Activated CD4-positive, alpha-beta T cell treated with anti-CD3 and anti-CD28 coated beads, Interleukin-2, amount 10 ng/mL, durations not matched to agents 24 days and 14 days (primary cell): ENCODE data around the gene DDHD1. TPM values are rescaled to one million over a fixed set of nuclear protein-coding genes. Genes with fewer than 3 reads are reported as not detected.
A peak's percentile ranks its signal among the peaks of the same experiment; 100 is the strongest.

Experiments used
- DNase-seq: peaks from one replicate; pipeline ENCODE4 v3.0.0; 2022
- H3K27ac Mint-ChIP-seq: one replicate; pipeline ENCODE4 v1.8.0; 2022; ENCODE audit warnings: mild to moderate bottlenecking, mixed read lengths
- H3K27me3 Mint-ChIP-seq: one replicate; pipeline ENCODE4 v1.8.0; 2022; ENCODE audit warnings: mixed read lengths
- H3K36me3 Mint-ChIP-seq: one replicate; pipeline ENCODE4 v1.8.0; 2022; ENCODE audit warnings: low read depth, mild to moderate bottlenecking, mixed read lengths
- H3K4me1 Mint-ChIP-seq: one replicate; pipeline ENCODE4 v1.8.0; 2021; ENCODE audit warnings: mixed read lengths
- H3K4me3 Mint-ChIP-seq: one replicate; pipeline ENCODE4 v1.8.0; 2022; ENCODE audit warnings: mild to moderate bottlenecking, moderate library complexity, mixed read lengths
- H3K9me3 Mint-ChIP-seq: one replicate; pipeline ENCODE4 v1.8.0; 2021; ENCODE audit warnings: mixed read lengths
- intact Hi-C: fragments of 100-400 bp; cut with micrococcal nuclease; formaldehyde crosslinking; loops from one replicate; pipeline ENCODE4 v1.15.1; 2023
- total RNA-seq: library from RNA; stranded (reverse); gene quantifications from 2 replicates; pipeline ENCODE4 v1.2.3, GENCODE V29; 2022

Gene DDHD1
- total RNA-seq, 1 donor from 2014 or later: 70.2 TPM

DNA sequence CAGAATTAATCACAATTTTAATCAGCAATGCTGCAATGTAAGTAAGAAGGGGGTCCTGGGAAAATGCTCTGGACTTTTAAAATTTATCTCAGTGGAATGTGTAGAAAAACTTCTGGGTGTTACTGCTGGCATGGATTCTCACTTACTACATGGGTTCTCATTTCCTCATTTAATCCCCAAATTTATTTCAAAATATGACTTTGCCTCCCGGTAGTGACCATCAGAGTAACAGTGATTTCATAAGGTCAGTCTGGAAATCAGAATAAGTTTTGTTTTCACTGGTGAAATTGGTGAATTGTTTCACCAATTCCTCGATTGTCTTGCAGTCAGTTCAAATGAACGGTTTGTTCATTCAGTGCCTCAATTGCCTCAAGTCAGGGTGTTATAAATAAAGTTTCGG lies 22.3 kb upstream of the DDHD1 start:
- Mint-ChIP-seq H3K4me1 (peaks cover 9% of the 10 kb centered on the region), H3K36me3 (no peaks in the 10 kb centered on the region), H3K27me3 (peaks cover 1% of the 10 kb centered on the region)

DNA sequence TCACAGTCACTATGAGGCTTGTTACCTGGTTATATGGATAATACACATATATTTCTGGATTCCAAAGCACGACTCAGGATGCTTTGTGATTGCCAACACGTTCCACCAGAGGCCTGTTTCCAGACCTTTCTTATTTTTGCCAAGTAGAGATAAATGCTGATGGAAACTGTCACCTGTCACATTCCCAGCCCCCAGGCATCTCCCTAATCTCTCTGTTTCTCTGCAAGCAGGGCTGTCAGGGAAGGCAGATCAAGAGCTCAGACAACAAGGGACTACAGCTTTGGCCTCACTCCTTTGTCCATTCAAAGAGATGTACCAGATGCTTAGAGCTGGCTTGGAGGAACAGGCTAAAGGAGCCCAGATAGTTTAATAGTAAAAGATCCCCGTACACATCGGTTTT lies 21.8 kb upstream of the DDHD1 start:
- no peak overlapping the region for H3K27ac Mint-ChIP-seq

More for the DNA sequence above, 22.3 kb upstream of the DDHD1 start:
- Mint-ChIP-seq H3K27ac (no peak overlapping the region), H3K9me3 (peaks cover 12% of the 10 kb centered on the region), H3K4me3 (no peak overlapping the region)
- intact Hi-C loops: no loop called here
- DNase-seq: no peak

DNA sequence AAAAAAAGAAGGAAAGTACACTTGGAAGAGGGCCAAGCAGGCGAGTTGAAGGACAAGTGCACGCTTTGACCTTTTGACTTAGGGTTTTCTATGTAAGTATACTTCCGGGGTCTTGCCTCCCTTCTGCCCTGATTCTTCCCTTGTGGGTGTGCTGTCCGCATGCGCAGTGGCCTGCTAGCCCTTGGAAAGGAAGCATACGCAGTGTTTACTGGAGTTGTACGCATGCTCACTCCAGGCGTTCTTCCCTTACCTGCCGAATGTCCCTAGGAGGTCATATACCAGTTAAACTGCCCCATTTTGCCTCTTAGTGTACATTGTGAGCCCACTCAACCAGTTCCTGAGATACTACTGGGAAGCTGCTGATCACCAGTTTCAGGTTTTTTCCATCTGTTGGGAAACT lies 15.7 kb upstream of the DDHD1 start:
- intact Hi-C loops: no loop called here
- Mint-ChIP-seq H3K4me3 (no peak overlapping the region), H3K9me3 (peaks cover 4% of the 10 kb centered on the region), H3K4me1 (peaks cover 8% of the 10 kb centered on the region), H3K27me3 (no peaks in the 10 kb centered on the region), H3K27ac (no peak overlapping the region), H3K36me3 (peaks cover 3% of the 10 kb centered on the region)
- DNase-seq: no peak

More for the DNA sequence above, 21.8 kb upstream of the DDHD1 start:
- no peak for DNase-seq
- Mint-ChIP-seq H3K27me3 (peaks cover 1% of the 10 kb centered on the region), H3K9me3 (peaks cover 12% of the 10 kb centered on the region), H3K36me3 (no peaks in the 10 kb centered on the region), H3K4me3 (no peak overlapping the region), H3K4me1 (peaks cover 5% of the 10 kb centered on the region)
- intact Hi-C loops: no loop called here

DNA sequence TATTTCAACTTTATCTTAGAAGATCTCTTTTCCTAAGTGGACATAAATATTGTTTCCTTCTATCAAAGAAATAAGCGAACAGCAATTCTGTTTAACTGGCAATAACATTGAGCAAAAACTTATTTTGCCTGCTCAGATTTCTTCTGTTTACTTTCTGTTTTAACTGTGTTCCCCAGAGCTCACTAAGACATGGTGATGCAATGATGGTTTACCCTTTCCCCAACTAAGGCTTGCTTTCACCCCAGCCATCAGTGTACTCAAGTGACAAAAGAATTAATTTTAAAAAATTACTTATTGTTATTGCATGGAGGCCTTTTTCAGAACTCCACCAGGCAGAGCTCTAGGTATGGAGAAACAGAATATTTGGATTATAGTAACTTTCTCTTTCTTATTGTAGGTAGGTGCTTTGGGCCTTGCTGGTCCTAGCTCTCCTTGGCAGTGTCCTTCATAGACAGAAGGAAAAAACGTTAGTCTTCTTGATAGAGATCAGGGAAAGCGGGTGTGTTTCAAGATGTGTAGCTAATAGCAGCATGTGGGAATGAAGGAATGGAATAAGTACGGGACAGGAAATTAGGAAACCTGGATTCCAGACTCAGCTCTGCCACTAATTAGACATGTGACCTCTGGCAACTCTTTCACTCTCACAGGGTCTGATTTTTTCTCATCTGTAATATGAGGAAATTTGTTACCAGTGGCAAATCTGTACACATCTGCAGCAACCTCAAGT lies 14.6 kb upstream of the DDHD1 start:
- peaks cover 4% of the 10 kb centered on the region for H3K9me3 Mint-ChIP-seq
- H3K27me3 Mint-ChIP-seq: no peaks in the 10 kb centered on the region
- intact Hi-C loops: no loop called here
- H3K4me3 Mint-ChIP-seq: no peak overlapping the region
- peaks cover 3% of the 10 kb centered on the region for H3K36me3 Mint-ChIP-seq
- H3K4me1 Mint-ChIP-seq: peaks cover 8% of the 10 kb centered on the region
- no peak for DNase-seq
- H3K27ac Mint-ChIP-seq: no peak overlapping the region

DNA sequence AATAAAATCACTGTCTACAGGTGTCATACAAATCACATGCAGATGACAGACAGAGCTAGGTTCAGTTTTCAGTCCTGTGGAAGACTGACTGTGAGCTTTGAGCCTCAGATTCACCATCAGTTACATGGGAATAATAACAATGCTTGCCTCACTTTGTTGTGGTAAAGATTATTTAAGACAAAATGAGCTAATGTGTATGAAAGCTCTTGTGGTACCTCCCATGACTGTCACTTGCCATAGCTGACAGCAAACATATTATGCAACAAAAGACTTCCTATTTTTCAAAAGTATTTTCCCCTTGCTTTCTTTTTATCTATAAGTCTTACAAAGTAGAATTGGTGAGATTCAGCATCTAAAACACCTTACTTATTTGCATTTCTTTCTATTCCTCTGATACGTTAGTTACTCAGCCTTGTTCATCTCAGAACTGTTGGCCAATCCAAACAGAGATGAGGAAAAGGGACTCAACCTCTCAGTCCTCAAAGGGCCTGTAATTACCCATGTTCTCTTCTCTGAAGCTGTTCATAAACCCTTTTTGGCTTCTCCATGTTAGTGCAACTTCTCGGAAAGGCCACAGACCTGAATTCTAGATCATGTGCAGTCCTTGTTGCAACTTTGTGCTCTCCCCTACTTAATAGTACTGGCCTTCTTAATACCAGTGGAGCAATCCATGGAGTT lies 8.8 kb upstream of the DDHD1 start:
- Mint-ChIP-seq H3K27ac (no peak overlapping the region), H3K4me3 (no peak overlapping the region), H3K36me3 (peaks cover 3% of the 10 kb centered on the region), H3K9me3 (peaks cover 4% of the 10 kb centered on the region), H3K27me3 (no peaks in the 10 kb centered on the region), H3K4me1 (peaks cover 7% of the 10 kb centered on the region)
- intact Hi-C loops: no loop called here
- no peak for DNase-seq

DNA sequence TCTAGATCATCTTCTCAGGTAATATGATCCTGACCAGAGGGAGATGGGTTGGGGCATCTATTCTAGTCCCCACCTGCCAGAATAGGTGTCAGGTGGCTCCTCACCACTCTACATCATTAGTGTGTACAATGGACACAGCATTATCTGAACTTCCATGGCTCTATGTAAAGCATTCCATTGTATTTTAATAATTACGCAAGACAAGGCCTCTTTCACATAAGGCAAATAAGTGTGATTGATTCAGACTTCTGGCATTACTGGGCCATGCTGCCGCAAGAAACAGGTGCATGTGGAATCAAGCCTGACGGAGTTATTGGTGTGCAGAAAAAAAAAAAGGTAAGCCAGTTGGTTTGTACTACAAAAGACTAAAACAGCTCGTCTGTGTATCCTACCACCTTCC lies 3.1 kb upstream of the DDHD1 start:
- Mint-ChIP-seq H3K4me1 (peaks cover 20% of the 10 kb centered on the region), H3K27ac (no peak overlapping the region), H3K27me3 (no peaks in the 10 kb centered on the region), H3K9me3 (no peaks in the 10 kb centered on the region), H3K4me3 (no peak overlapping the region), H3K36me3 (peaks cover 14% of the 10 kb centered on the region)
- no peak for DNase-seq
- intact Hi-C loops: loop anchor here (10.0 kb wide), 2 partner anchors 461 to 831 kb away; partner anchors contain the start of gene ERO1A

DNA sequence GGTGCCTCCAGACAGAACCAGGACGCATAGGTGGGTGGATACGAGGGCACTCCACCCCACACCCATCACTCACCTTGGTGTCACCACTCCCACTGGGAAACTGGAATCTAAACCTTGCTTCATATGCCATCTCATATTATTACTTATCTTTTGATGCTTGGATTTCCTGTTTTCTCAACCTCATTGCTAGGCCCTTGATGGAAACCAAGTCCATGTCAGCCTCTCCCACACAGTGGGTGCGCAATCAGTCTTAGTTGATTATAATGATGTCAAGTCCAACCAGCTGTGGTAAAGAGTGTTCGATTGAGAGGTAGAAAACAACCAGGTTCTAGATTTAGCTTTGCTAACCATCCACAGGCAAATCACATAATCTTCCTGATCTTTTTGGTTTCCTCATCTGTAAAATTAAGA lies 584 bp upstream of the DDHD1 start:
- intact Hi-C loops: loop anchor here (1.0 to 10.0 kb wide), 6 partner anchors 27 to 829 kb away; partner anchors contain the start of gene ERO1A
- peaks cover 38% of the 10 kb centered on the region for H3K4me1 Mint-ChIP-seq
- DNase-seq: no peak

DNA sequence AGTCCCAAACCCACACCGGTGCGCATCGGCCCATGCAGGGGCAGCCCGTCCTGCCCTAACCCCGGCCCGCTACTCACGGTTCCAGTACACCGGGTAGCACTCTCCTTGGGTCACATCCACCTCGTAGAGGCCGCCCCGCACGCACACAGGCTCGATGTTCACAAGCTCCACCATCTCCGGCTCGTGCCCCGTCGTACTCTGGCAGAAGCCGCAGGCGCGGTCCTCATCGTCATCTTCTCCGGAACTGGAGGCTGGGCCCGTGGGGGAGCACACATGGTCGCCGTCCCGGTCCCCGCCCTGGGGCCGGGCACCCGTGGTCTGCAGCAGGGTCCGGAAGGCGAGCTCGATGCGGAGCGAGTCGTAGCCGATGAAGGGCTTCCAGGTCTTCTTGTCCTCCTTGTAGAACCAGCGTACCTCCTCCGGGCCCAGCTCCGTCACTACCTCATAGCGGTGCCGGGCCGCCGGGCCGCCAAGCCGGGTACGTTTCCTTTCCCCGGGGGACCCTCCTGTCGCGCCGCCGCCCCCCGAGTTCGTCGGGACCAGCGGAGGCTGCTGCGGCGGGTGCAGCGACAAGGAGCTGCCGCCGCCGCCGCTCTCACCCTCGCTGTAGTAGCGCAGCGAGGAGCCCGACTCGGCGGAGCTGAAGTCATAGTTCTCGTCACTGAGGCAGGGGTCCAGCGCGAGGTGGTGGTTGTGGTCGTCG lies 788 bp downstream of the DDHD1 start:
- H3K4me1 Mint-ChIP-seq: peaks cover 52% of the 10 kb centered on the region
- no peaks in the 10 kb centered on the region for H3K27me3 Mint-ChIP-seq
- intact Hi-C loops: loop anchor here (2.0 to 10.0 kb wide), 3 partner anchors 64 to 828 kb away; partner anchors contain the start of gene ERO1A
- peaks cover 31% of the 10 kb centered on the region for H3K36me3 Mint-ChIP-seq
- peak overlapping the region; percentile 100 for H3K4me3 Mint-ChIP-seq
- H3K9me3 Mint-ChIP-seq: no peaks in the 10 kb centered on the region
- DNase-seq: peak; percentile 92
- peak overlapping the region; percentile 99 for H3K27ac Mint-ChIP-seq

More for the DNA sequence above, 584 bp upstream of the DDHD1 start:
- Mint-ChIP-seq H3K27ac (peak overlapping the region; percentile 99), H3K27me3 (no peaks in the 10 kb centered on the region), H3K9me3 (no peaks in the 10 kb centered on the region), H3K36me3 (peaks cover 29% of the 10 kb centered on the region), H3K4me3 (peak overlapping the region; percentile 100)

DNA sequence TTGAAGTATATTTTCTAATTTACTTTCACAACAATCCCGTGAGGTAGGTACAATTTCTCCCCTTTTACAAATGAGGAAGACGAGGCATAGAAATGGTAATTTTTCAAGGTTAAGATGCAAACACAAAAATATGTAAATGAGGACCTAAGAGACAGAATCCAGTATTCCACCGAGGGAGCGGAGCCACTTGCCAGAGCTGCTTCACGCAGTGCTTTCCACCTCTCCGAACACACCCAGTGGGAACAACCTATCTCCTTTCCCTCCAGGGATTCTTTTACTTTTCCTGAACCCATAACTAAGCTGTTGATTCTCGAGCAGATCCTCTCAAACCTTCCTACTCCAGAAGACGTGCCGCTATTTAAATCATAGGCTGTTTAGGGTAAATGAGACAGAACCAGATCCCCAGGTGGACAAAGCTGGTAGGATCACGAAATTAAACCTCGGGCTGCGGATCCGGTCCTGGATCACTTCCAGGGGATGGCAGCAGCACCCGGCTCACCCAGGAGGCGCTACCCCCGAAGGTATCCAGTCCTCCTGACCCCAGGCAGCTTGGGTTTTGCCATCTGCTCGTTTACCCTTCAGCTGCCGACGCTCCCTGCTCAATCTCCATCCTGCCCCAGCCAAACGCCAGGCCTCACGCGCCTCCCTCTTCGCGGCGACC lies 1.5 kb downstream of the DDHD1 start:
- peaks cover 58% of the 10 kb centered on the region for H3K4me1 Mint-ChIP-seq
- peak overlapping the region; percentile 100 for H3K4me3 Mint-ChIP-seq
- no peaks in the 10 kb centered on the region for H3K9me3 Mint-ChIP-seq
- H3K27ac Mint-ChIP-seq: peak overlapping the region; percentile 99
- peaks cover 33% of the 10 kb centered on the region for H3K36me3 Mint-ChIP-seq
- no peaks in the 10 kb centered on the region for H3K27me3 Mint-ChIP-seq
- peak; percentile 81 for DNase-seq
- intact Hi-C loops: loop anchor here (2.0 to 10.0 kb wide), 3 partner anchors 65 to 827 kb away; partner anchors contain the start of gene ERO1A

DNA sequence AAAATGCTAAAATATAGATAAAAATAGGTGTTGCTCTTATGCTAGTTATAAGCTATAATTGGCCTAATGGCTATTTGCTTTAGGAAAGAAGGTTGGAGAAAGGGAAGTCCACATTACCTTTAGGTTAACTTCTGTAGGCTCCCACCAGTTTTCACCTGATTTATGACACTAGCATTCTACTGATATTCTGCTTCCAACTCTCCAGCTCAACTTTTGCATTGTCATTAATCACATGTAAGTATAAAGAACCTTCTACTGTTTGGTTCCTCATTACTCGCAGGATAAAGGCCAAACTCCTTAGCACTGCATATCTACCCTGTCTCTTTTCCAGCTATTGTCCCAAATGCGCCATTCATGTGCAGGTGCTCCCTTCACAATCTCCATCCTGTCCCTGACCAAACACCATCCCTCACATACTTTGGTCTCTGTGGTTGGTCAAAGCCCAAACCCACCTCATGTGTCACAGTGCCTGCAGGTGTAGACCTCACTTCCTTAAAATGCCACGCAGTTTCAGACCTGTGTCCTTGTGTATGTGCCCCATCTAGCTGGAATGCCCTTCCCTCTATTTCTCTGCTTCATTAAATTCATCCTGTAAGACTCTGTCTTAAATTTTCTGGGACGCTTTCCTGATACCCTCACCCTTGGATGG lies 3.3 kb downstream of the DDHD1 start:
- H3K36me3 Mint-ChIP-seq: peaks cover 39% of the 10 kb centered on the region
- H3K27me3 Mint-ChIP-seq: no peaks in the 10 kb centered on the region
- peak overlapping the region; percentile 100 for H3K4me3 Mint-ChIP-seq
- peak overlapping the region; percentile 57 for H3K27ac Mint-ChIP-seq
- intact Hi-C loops: loop anchor here (10.0 kb wide), 2 partner anchors 455 to 825 kb away; partner anchors contain the start of gene ERO1A
- no peak for DNase-seq
- H3K9me3 Mint-ChIP-seq: no peaks in the 10 kb centered on the region
- H3K4me1 Mint-ChIP-seq: peaks cover 61% of the 10 kb centered on the region

DNA sequence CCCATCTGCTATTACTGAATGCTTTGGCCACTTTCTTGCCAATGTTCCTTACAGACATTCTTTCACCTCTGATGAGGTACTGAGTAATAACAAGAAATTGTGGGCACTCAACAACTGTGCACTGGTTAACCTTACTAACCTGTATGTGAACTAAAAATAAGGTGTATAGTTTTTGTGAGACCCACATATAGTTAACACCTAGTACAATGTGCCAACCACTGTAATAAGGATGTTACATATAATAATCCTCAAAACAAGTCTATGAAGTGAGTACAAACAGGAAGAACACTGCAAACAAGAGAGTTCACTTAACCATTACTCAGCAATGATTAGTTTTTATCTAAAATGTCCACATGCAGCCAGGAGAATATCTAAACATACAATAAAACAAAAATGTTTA lies 4.5 kb downstream of the DDHD1 start:
- Mint-ChIP-seq H3K27ac (peak overlapping the region; percentile 70), H3K9me3 (no peaks in the 10 kb centered on the region), H3K4me1 (peaks cover 63% of the 10 kb centered on the region), H3K4me3 (peak overlapping the region; percentile 100), H3K27me3 (no peaks in the 10 kb centered on the region), H3K36me3 (peaks cover 44% of the 10 kb centered on the region)
- no peak for DNase-seq
- intact Hi-C loops: loop anchor here (1.0 kb wide), 1 partner anchor 39 kb away; no protein-coding TSS in a partner anchor

DNA sequence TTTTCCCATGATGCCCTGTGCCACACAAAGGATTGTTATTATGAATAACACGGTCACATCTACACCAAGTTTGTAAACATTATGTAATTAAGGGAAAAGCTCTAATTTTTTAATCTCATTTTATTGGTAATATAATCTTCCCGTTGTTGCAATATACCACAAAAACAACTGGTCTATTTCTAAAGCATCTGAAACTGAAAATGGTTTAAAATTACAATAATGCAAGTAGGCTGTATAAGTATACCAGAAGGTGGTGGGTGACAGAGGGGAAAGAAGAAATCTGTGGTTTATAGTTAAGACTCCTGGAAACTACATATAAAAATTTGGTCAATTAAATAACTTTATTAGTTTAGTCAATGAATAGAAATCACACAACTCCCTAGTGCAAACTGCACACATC lies 5.2 kb downstream of the DDHD1 start:
- no peaks in the 10 kb centered on the region for H3K27me3 Mint-ChIP-seq
- no peak for DNase-seq
- peak overlapping the region; percentile 100 for H3K4me3 Mint-ChIP-seq
- H3K36me3 Mint-ChIP-seq: peaks cover 48% of the 10 kb centered on the region
- peaks cover 66% of the 10 kb centered on the region for H3K4me1 Mint-ChIP-seq
- intact Hi-C loops: loop anchor here (1.0 kb wide), 1 partner anchor 39 kb away; no protein-coding TSS in a partner anchor
- H3K27ac Mint-ChIP-seq: peak overlapping the region; percentile 70
- H3K9me3 Mint-ChIP-seq: peaks cover 6% of the 10 kb centered on the region

DNA sequence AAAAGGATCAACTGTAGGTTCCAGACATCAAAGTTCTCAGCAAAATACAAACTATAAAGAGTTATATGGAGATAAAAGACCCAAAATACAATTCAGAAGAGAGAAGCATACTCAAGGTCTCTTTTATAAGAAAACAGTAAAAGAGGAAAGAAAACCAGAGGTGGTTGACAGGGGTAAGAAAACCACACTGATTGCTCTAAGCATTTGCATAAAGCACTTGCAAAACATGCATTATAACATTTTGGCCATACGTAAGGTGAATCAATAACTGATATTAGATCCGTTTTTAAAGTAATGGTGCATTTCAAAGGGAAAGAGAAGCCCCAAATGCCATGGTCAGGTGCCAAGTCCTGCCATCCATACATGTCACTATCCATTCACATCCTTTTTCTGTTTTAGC lies 5.9 kb downstream of the DDHD1 start:
- peak overlapping the region; percentile 83 for H3K27ac Mint-ChIP-seq
- intact Hi-C loops: no loop called here
- H3K36me3 Mint-ChIP-seq: peaks cover 54% of the 10 kb centered on the region
- H3K27me3 Mint-ChIP-seq: no peaks in the 10 kb centered on the region
- H3K4me1 Mint-ChIP-seq: peaks cover 68% of the 10 kb centered on the region
- H3K4me3 Mint-ChIP-seq: peak overlapping the region; percentile 100
- peaks cover 6% of the 10 kb centered on the region for H3K9me3 Mint-ChIP-seq
- no peak for DNase-seq
